IMR-90 (cell line): ENCODE measurements around the gene MAP3K9. TPM values are rescaled to one million over a fixed set of nuclear protein-coding genes. Genes with fewer than 3 reads are reported as not detected.

ENCODE experiments used
- ATAC-seq: fragments of 200-7000 bp; cut with Tn5 transposase; 2 replicates; pipeline ENCODE4 v1.9.1; 2020; ENCODE audit warnings: low read depth, mild to moderate bottlenecking, moderate library complexity
- BruUV-seq: library from RNA; stranded (reverse); fragments of 400-500 nt; replicated peaks from 2 replicates; lab custom pipeline; 2021; lab: Mats Ljungman, UMichigan
- CTCF ChIA-PET: fragments of 300-600 bp; formaldehyde crosslinking; extraction: SDS; loops from one replicate; lab custom pipeline; 2021; ENCODE audit warnings: antibody characterized with exemption; lab: Yijun Ruan, JAX
- POLR2A ChIA-PET: fragments of 300-600 bp; sonication (Branson Sonifier 250); formaldehyde crosslinking; loops from one replicate; lab custom pipeline; 2022; ENCODE audit warnings: antibody characterized with exemption; ENCODE audit not compliant: unreplicated experiment; lab: Charles Lee
- DNase-seq: peaks from one replicate; pipeline ENCODE4 v3.0.0; 2013
- H2AFZ ChIP-seq: replicated peaks from 2 replicates; pipeline ENCODE3; 2013; ENCODE audit warnings: low read length, mild to moderate bottlenecking; ENCODE audit not compliant: poor library complexity
- H2AK5ac ChIP-seq: 2 replicates; pipeline ENCODE4 v1.6.1; 2013; ENCODE audit warnings: low read depth, low read length, inconsistent platforms
- H2AK9ac ChIP-seq: replicated peaks from 2 replicates; pipeline ENCODE3; 2013; ENCODE audit warnings: mild to moderate bottlenecking, low read depth, low read length, moderate library complexity; ENCODE audit not compliant: poor library complexity
- H2BK120ac ChIP-seq: 2 replicates; pipeline ENCODE4 v1.6.1; 2013; ENCODE audit warnings: low read depth, low read length, inconsistent platforms
- H2BK15ac ChIP-seq: 3 replicates; pipeline ENCODE4 v1.6.1; 2013; ENCODE audit warnings: low read depth, low read length, inconsistent platforms
- H2BK20ac ChIP-seq: 2 replicates; pipeline ENCODE4 v1.6.1; 2013; ENCODE audit warnings: low read depth, mild to moderate bottlenecking, inconsistent platforms, low read length, moderate library complexity
- H2BK5ac ChIP-seq: 2 replicates; pipeline ENCODE4 v1.6.1; 2013; ENCODE audit warnings: mild to moderate bottlenecking, low read depth, low read length, inconsistent platforms; ENCODE audit not compliant: poor library complexity, severe bottlenecking
- H3K14ac ChIP-seq: replicated peaks from 2 replicates; pipeline ENCODE4 v1.6.1; 2013; ENCODE audit warnings: low read depth, low read length, inconsistent platforms
- H3K18ac ChIP-seq: 2 replicates; pipeline ENCODE4 v1.6.1; 2013; ENCODE audit warnings: low read depth, low read length, control low read depth
- H3K23ac ChIP-seq: 2 replicates; pipeline ENCODE4 v1.6.1; 2013; ENCODE audit warnings: low read depth, low read length, inconsistent platforms
- H3K27ac ChIP-seq: 2 replicates; pipeline ENCODE4 v1.5.1; 2013; ENCODE audit warnings: mild to moderate bottlenecking, control low read depth, low read length; ENCODE audit not compliant: insufficient read depth
- H3K27me3 ChIP-seq: 2 replicates; pipeline ENCODE4 v1.6.1; 2013; ENCODE audit warnings: low read length; ENCODE audit not compliant: control insufficient read depth, insufficient read depth
- H3K36me3 ChIP-seq: 2 replicates; pipeline ENCODE4 v1.6.1; 2013; ENCODE audit warnings: low read length, mixed read lengths; ENCODE audit not compliant: control insufficient read depth, insufficient read depth
- H3K4ac ChIP-seq: 2 replicates; pipeline ENCODE4 v1.6.1; 2013; ENCODE audit warnings: low read depth, low read length, inconsistent platforms
- H3K4me1 ChIP-seq: 2 replicates; pipeline ENCODE4 v1.6.1; 2013; ENCODE audit warnings: low read length, mixed read lengths; ENCODE audit not compliant: control insufficient read depth, insufficient read depth
- H3K4me2 ChIP-seq: 2 replicates; pipeline ENCODE4 v1.6.1; 2013; ENCODE audit warnings: low read depth, mild to moderate bottlenecking, control low read depth, low read length, moderate library complexity
- H3K4me3 ChIP-seq: 2 replicates; pipeline ENCODE4 v1.5.1; 2013; ENCODE audit warnings: low read depth, mild to moderate bottlenecking, control low read depth, low read length, moderate library complexity; ENCODE audit not compliant: insufficient read depth
- H3K56ac ChIP-seq: 2 replicates; pipeline ENCODE4 v1.6.1; 2013; ENCODE audit warnings: low read length, inconsistent platforms; ENCODE audit not compliant: insufficient read depth; ENCODE audit errors: extremely low read depth
- H3K79me1 ChIP-seq, 2 experiments: 2 replicates each; pipeline ENCODE4 v1.6.1; 2013; ENCODE audit warnings: low read length in 2 of 2, inconsistent platforms in 1 of 2, low read depth in 1 of 2
- H3K9ac ChIP-seq: 2 replicates; pipeline ENCODE4 v1.6.1; 2013; ENCODE audit warnings: low read depth, low read length, control low read depth
- H3K9me1 ChIP-seq: 2 replicates; pipeline ENCODE4 v1.6.1; 2013; ENCODE audit warnings: low read length, inconsistent platforms; ENCODE audit not compliant: insufficient read depth
- H3K9me3 ChIP-seq: 2 replicates; pipeline ENCODE4 v1.6.1; 2013; ENCODE audit warnings: low read length; ENCODE audit not compliant: control insufficient read depth, insufficient read depth
- H4K20me1 ChIP-seq: 2 replicates; pipeline ENCODE4 v1.6.1; 2013; ENCODE audit warnings: low read length, inconsistent platforms; ENCODE audit not compliant: insufficient read depth
- H4K5ac ChIP-seq: 2 replicates; pipeline ENCODE4 v1.6.1; 2013; ENCODE audit warnings: mild to moderate bottlenecking, low read depth, low read length, control low read depth
- H4K8ac ChIP-seq, 2 experiments: 2 replicates each; pipeline ENCODE4 v1.6.1; 2013; ENCODE audit warnings: low read depth in 2 of 2, low read length in 2 of 2, control low read depth in 1 of 2, inconsistent platforms in 1 of 2
- H4K91ac ChIP-seq: 2 replicates; pipeline ENCODE4 v1.6.1; 2013; ENCODE audit warnings: low read depth, low read length, inconsistent platforms; ENCODE audit not compliant: insufficient read depth
- BHLHE40 ChIP-seq: fragments of 150-350 bp; IDR thresholded peaks from 2 replicates; pipeline ENCODE4 v1.6.1; 2016; ENCODE audit warnings: mild to moderate bottlenecking, low read depth, low read length
- CEBPB ChIP-seq: IDR thresholded peaks from 2 replicates; pipeline ENCODE4 v1.6.1; 2012; ENCODE audit warnings: low read depth, low read length, improper control_type of control experiment
- CTCF ChIP-seq: conservative IDR thresholded peaks from 2 replicates; pipeline ENCODE4 v1.5.1; 2012; ENCODE audit warnings: mild to moderate bottlenecking, low read depth, low read length, improper control_type of control experiment
- ELK1 ChIP-seq: fragments of 150-350 bp; IDR thresholded peaks from 2 replicates; pipeline ENCODE4 v1.6.1; 2016; ENCODE audit warnings: low read depth, mild to moderate bottlenecking, low read length, moderate library complexity, borderline replicate concordance
- FOS ChIP-seq: fragments of 150-350 bp; IDR thresholded peaks from 2 replicates; pipeline ENCODE4 v1.6.1; 2016; ENCODE audit warnings: low read depth, low read length
- MAFK ChIP-seq: IDR thresholded peaks from 2 replicates; pipeline ENCODE4 v1.6.1; 2012; ENCODE audit warnings: low read depth, low read length, improper control_type of control experiment
- MAZ ChIP-seq: IDR thresholded peaks from 2 replicates; pipeline ENCODE4 v1.6.1; 2012; ENCODE audit warnings: low read depth, mild to moderate bottlenecking, low read length, improper control_type of control experiment, moderate library complexity, borderline replicate concordance
- MXI1 ChIP-seq: IDR thresholded peaks from 2 replicates; pipeline ENCODE4 v1.6.1; 2012; ENCODE audit warnings: low read depth, mild to moderate bottlenecking, low read length, moderate library complexity, borderline replicate concordance
- NFE2L2 ChIP-seq: fragments of 150-350 bp; IDR thresholded peaks from 2 replicates; pipeline ENCODE4 v1.6.1; 2016; ENCODE audit warnings: low read depth, mild to moderate bottlenecking, low read length
- POLR2A ChIP-seq: IDR thresholded peaks from 2 replicates; pipeline ENCODE4 v1.6.1; 2012; ENCODE audit warnings: mild to moderate bottlenecking, low read depth, low read length
- RAD21 ChIP-seq: IDR thresholded peaks from 2 replicates; pipeline ENCODE4 v1.6.1; 2012; ENCODE audit warnings: low read length, improper control_type of control experiment
- RCOR1 ChIP-seq: IDR thresholded peaks from 2 replicates; pipeline ENCODE4 v1.6.1; 2012; ENCODE audit warnings: mild to moderate bottlenecking, low read length, improper control_type of control experiment; ENCODE audit not compliant: insufficient replicate concordance
- RFX5 ChIP-seq: IDR thresholded peaks from 2 replicates; pipeline ENCODE4 v1.8.0; 2012; ENCODE audit warnings: low read depth, mild to moderate bottlenecking, low read length, moderate library complexity
- SMC3 ChIP-seq: fragments of 150-350 bp; IDR thresholded peaks from 2 replicates; pipeline ENCODE4 v1.6.1; 2016; ENCODE audit warnings: low read depth, mild to moderate bottlenecking, antibody characterized with exemption, low read length, moderate library complexity
- dilution Hi-C: fragments of 300-500 bp; cut with HindIII; formaldehyde crosslinking; loops from one replicate; pipeline ENCODE4 v1.14.3; 2018; ENCODE audit warnings: low sequenced_read_pairs; ENCODE audit not compliant: unreplicated experiment
- in situ Hi-C: fragments of 300-500 bp; cut with MboI; formaldehyde crosslinking; loops from 3 replicates; pipeline ENCODE4 v1.14.3; 2019; ENCODE audit warnings: low sequenced_read_pairs, inconsistent platforms, mixed read lengths
- intact Hi-C: fragments of 100-400 bp; cut with micrococcal nuclease; formaldehyde crosslinking; loops from 2 replicates; pipeline ENCODE4 v1.10.0; 2022
- polyA plus RNA-seq, 3 experiments: library from polyadenylated mRNA; depleted of rRNA; stranded (reverse); fragments of >200 nt; gene quantifications; 2 replicates each; pipeline ENCODE4 v1.2.3, GENCODE V29; 2012; ENCODE audit warnings: low replicate concordance in 1 of 3
- total RNA-seq: library from RNA; depleted of rRNA; stranded (reverse); fragments of >200 nt; gene quantifications from 2 replicates; pipeline ENCODE4 v1.2.3, GENCODE V29; 2012
- TF ChIP-seq, protein P1 (sequence below): fragments of 150-350 bp; IDR thresholded peaks from 2 replicates; pipeline ENCODE4 v1.6.1; 2017; ENCODE audit warnings: mild to moderate bottlenecking, antibody characterized with exemption, low read length, low read depth

Gene MAP3K9
- total and polyA plus RNA-seq, 2 of the 4 experiments (the other 2 are of a cell fraction) = 0.17 to 0.18 TPM

DNA sequence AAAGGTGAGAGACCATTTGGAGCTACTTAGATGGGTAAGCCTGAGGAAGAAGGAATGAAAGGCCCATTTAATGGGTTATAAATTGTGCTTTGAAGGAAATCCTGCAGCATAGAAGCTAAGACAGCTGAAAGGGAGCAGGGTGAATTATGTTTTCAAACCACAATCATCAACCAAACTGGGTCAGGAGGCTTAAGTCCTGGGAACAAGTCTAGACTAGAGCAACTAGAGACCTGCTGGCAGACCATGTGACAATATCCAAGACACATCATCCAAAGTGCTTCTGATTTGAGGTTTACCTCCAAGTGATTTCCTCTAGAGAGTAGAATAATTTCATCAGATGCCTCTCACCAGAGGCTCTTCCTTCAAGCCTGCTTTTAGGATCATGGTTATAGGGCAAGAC, 53.7 kb downstream of the MAP3K9 start:
- DNase-seq = no peak
- no peak overlapping the region for H4K91ac ChIP-seq
- H3K56ac ChIP-seq = no peak overlapping the region
- no peaks in the 10 kb centered on the region; the same call in 1 of the 2 replicates for H3K27me3 ChIP-seq
- no peak overlapping the region for H3K4ac ChIP-seq
- H3K4me2 ChIP-seq = no peak overlapping the region
- H3K9me3 ChIP-seq = no peaks in the 10 kb centered on the region
- no peak overlapping the region for H2AFZ ChIP-seq
- in situ Hi-C loops (no loop called here), dilution Hi-C loops (no loop called here), intact Hi-C loops (no loop called here)
- no peak overlapping the region for H4K8ac ChIP-seq
- TF ChIP-seq MAZ (no peak), RFX5 (no peak), RAD21 (no peak), CTCF (no peak), ELK1 (no peak), MAFK (no peak), SMC3 (no peak), RCOR1 (no peak), FOS (no peak), POLR2A (no peak), NFE2L2 (no peak), MXI1 (no peak), CEBPB (no peak), BHLHE40 (no peak)
- TF ChIP-seq, protein P1, sequence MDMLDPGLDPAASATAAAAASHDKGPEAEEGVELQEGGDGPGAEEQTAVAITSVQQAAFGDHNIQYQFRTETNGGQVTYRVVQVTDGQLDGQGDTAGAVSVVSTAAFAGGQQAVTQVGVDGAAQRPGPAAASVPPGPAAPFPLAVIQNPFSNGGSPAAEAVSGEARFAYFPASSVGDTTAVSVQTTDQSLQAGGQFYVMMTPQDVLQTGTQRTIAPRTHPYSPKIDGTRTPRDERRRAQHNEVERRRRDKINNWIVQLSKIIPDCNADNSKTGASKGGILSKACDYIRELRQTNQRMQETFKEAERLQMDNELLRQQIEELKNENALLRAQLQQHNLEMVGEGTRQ = no peak
- H3K23ac ChIP-seq = no peak overlapping the region
- no peak overlapping the region for H3K27ac ChIP-seq
- no TSS peak for BruUV-seq
- no peaks in the 10 kb centered on the region for H3K9me1 ChIP-seq
- H4K5ac ChIP-seq = no peak overlapping the region
- no peak for ATAC-seq
- CTCF ChIA-PET = no interaction called here
- no peak overlapping the region for H3K14ac ChIP-seq
- H3K36me3 ChIP-seq = no peaks in the 10 kb centered on the region
- POLR2A ChIA-PET = no interaction called here
- no peak overlapping the region for H2AK5ac ChIP-seq
- no peaks in the 10 kb centered on the region for H3K79me1 ChIP-seq
- no peak overlapping the region for H2BK5ac ChIP-seq
- H4K20me1 ChIP-seq = no peaks in the 10 kb centered on the region
- H2BK120ac ChIP-seq = no peak overlapping the region
- H2BK15ac ChIP-seq = no peak overlapping the region
- H3K9ac ChIP-seq = no peak overlapping the region
- H3K4me3 ChIP-seq = no peak overlapping the region
- H3K4me1 ChIP-seq = no peaks in the 10 kb centered on the region
- H2BK20ac ChIP-seq = no peak overlapping the region
- H2AK9ac ChIP-seq = no peak overlapping the region
- no peak overlapping the region for H3K18ac ChIP-seq
